ENCODE measurements around the gene FIBCD1.

Gene FIBCD1

GRCh38 chr9:130896233-130897014 is 42.6 kb downstream of the FIBCD1 start, which contains the start of gene QRFP:
QRFP (minus strand) TSS chr9:130896812; CDS start chr9:130893838, 2,974 bp downstream.
- no peak within 1 kb of the TSS for H3K27ac ChIP-seq (ENCODE audit: low read depth, low read length)
- H3K9me3 ChIP-seq (ENCODE audit: control insufficient read depth, insufficient read depth, low read depth, low read length), result no peaks in the 10 kb centered on the region
- no peaks in the 10 kb centered on the region; the same call in 1 of the 2 replicates for H3K4me1 ChIP-seq (ENCODE audit: control insufficient read depth, insufficient read depth, low read length)
- H3K27me3 ChIP-seq (ENCODE audit: control insufficient read depth, insufficient read depth, low read length), result no peaks in the 10 kb centered on the region
- no peak within 1 kb of the TSS for H3K9ac ChIP-seq (ENCODE audit: low read length)
- H3K4me3 ChIP-seq (ENCODE audit: low read depth, low read length), result no peak within 1 kb of the TSS
- H3K36me3 ChIP-seq (ENCODE audit: control insufficient read depth, insufficient read depth, low read length), result peaks cover 19% of the 10 kb centered on the region

GRCh38 chr9:130895481-130896232 is 43.4 kb downstream of the FIBCD1 start:
- no peaks in the 10 kb centered on the region for H3K27me3 ChIP-seq (ENCODE audit: control insufficient read depth, insufficient read depth, low read length)
- H3K36me3 ChIP-seq (ENCODE audit: control insufficient read depth, insufficient read depth, low read length), result peaks cover 20% of the 10 kb centered on the region
- H3K27ac ChIP-seq (ENCODE audit: low read depth, low read length), result no peak overlapping the region
- H3K4me1 ChIP-seq (ENCODE audit: control insufficient read depth, insufficient read depth, low read length), result no peaks in the 10 kb centered on the region; the same call in 1 of the 2 replicates
- H3K4me3 ChIP-seq (ENCODE audit: low read depth, low read length), result no peak overlapping the region
- no peaks in the 10 kb centered on the region for H3K9me3 ChIP-seq (ENCODE audit: control insufficient read depth, insufficient read depth, low read depth, low read length)
- H3K9ac ChIP-seq (ENCODE audit: low read length), result no peak overlapping the region

- Histone ChIP-seq H3K36me3 (ENCODE audit: control insufficient read depth, insufficient read depth, low read length) (peaks cover 24% of the 10 kb centered on the region), H3K4me3 (ENCODE audit: low read depth, low read length) (no peak overlapping the region), H3K4me1 (ENCODE audit: control insufficient read depth, insufficient read depth, low read length) (no peaks in the 10 kb centered on the region; the same call in 1 of the 2 replicates), H3K9me3 (ENCODE audit: control insufficient read depth, insufficient read depth, low read depth, low read length) (no peaks in the 10 kb centered on the region), H3K9ac (ENCODE audit: low read length) (no peak overlapping the region), H3K27me3 (ENCODE audit: control insufficient read depth, insufficient read depth, low read length) (no peaks in the 10 kb centered on the region), H3K27ac (ENCODE audit: low read depth, low read length) (no peak overlapping the region)
These were observed 44.0 kb downstream of the FIBCD1 start for GRCh38 chr9:130895038-130895437.

- Histone ChIP-seq H3K4me1 (ENCODE audit: control insufficient read depth, insufficient read depth, low read length) (no peaks in the 10 kb centered on the region; the same call in 1 of the 2 replicates), H3K9ac (ENCODE audit: low read length) (no peak overlapping the region), H3K9me3 (ENCODE audit: control insufficient read depth, insufficient read depth, low read depth, low read length) (no peaks in the 10 kb centered on the region), H3K27me3 (ENCODE audit: control insufficient read depth, insufficient read depth, low read length) (no peaks in the 10 kb centered on the region), H3K36me3 (ENCODE audit: control insufficient read depth, insufficient read depth, low read length) (peaks cover 27% of the 10 kb centered on the region), H3K27ac (ENCODE audit: low read depth, low read length) (no peak overlapping the region), H3K4me3 (ENCODE audit: low read depth, low read length) (no peak overlapping the region)
These were observed 44.5 kb downstream of the FIBCD1 start for GRCh38 chr9:130894546-130894945.

GRCh38 chr9:130893341-130894101 is 45.5 kb downstream of the FIBCD1 start:
- Histone ChIP-seq H3K36me3 (ENCODE audit: control insufficient read depth, insufficient read depth, low read length) (peaks cover 33% of the 10 kb centered on the region), H3K27me3 (ENCODE audit: control insufficient read depth, insufficient read depth, low read length) (no peaks in the 10 kb centered on the region), H3K9ac (ENCODE audit: low read length) (no peak overlapping the region), H3K9me3 (ENCODE audit: control insufficient read depth, insufficient read depth, low read depth, low read length) (no peaks in the 10 kb centered on the region), H3K27ac (ENCODE audit: low read depth, low read length) (no peak overlapping the region), H3K4me3 (ENCODE audit: low read depth, low read length) (no peak overlapping the region), H3K4me1 (ENCODE audit: control insufficient read depth, insufficient read depth, low read length) (no peaks in the 10 kb centered on the region; the same call in 1 of the 2 replicates)

- H3K4me3 ChIP-seq (ENCODE audit: low read depth, low read length), result no peak overlapping the region
- H3K27me3 ChIP-seq (ENCODE audit: control insufficient read depth, insufficient read depth, low read length), result no peaks in the 10 kb centered on the region
- no peak overlapping the region for H3K27ac ChIP-seq (ENCODE audit: low read depth, low read length)
- no peak overlapping the region for H3K9ac ChIP-seq (ENCODE audit: low read length)
- no peaks in the 10 kb centered on the region for H3K9me3 ChIP-seq (ENCODE audit: control insufficient read depth, insufficient read depth, low read depth, low read length)
- H3K36me3 ChIP-seq (ENCODE audit: control insufficient read depth, insufficient read depth, low read length), result peaks cover 42% of the 10 kb centered on the region
- no peaks in the 10 kb centered on the region; the same call in 1 of the 2 replicates for H3K4me1 ChIP-seq (ENCODE audit: control insufficient read depth, insufficient read depth, low read length)
These were observed 46.4 kb downstream of the FIBCD1 start for GRCh38 chr9:130892477-130893304.

GRCh38 chr9:130891688-130892476 is 47.2 kb downstream of the FIBCD1 start:
- no peak overlapping the region for H3K4me3 ChIP-seq (ENCODE audit: low read depth, low read length)
- no peaks in the 10 kb centered on the region; the same call in 1 of the 2 replicates for H3K4me1 ChIP-seq (ENCODE audit: control insufficient read depth, insufficient read depth, low read length)
- H3K9ac ChIP-seq (ENCODE audit: low read length), result no peak overlapping the region
- peaks cover 50% of the 10 kb centered on the region for H3K36me3 ChIP-seq (ENCODE audit: control insufficient read depth, insufficient read depth, low read length)
- H3K9me3 ChIP-seq (ENCODE audit: control insufficient read depth, insufficient read depth, low read depth, low read length), result no peaks in the 10 kb centered on the region
- no peak overlapping the region for H3K27ac ChIP-seq (ENCODE audit: low read depth, low read length)
- no peaks in the 10 kb centered on the region for H3K27me3 ChIP-seq (ENCODE audit: control insufficient read depth, insufficient read depth, low read length)

- Histone ChIP-seq H3K27ac (ENCODE audit: low read depth, low read length) (no peak overlapping the region), H3K36me3 (ENCODE audit: control insufficient read depth, insufficient read depth, low read length) (peaks cover 58% of the 10 kb centered on the region), H3K9ac (ENCODE audit: low read length) (no peak overlapping the region), H3K9me3 (ENCODE audit: control insufficient read depth, insufficient read depth, low read depth, low read length) (no peaks in the 10 kb centered on the region), H3K4me3 (ENCODE audit: low read depth, low read length) (no peak overlapping the region), H3K4me1 (ENCODE audit: control insufficient read depth, insufficient read depth, low read length) (no peaks in the 10 kb centered on the region; the same call in 1 of the 2 replicates), H3K27me3 (ENCODE audit: control insufficient read depth, insufficient read depth, low read length) (no peaks in the 10 kb centered on the region)
These were observed 48.0 kb downstream of the FIBCD1 start for GRCh38 chr9:130890870-130891687.

- Histone ChIP-seq H3K36me3 (ENCODE audit: control insufficient read depth, insufficient read depth, low read length) (peaks cover 67% of the 10 kb centered on the region), H3K4me1 (ENCODE audit: control insufficient read depth, insufficient read depth, low read length) (no peaks in the 10 kb centered on the region), H3K27me3 (ENCODE audit: control insufficient read depth, insufficient read depth, low read length) (no peaks in the 10 kb centered on the region), H3K9ac (ENCODE audit: low read length) (no peak overlapping the region), H3K9me3 (ENCODE audit: control insufficient read depth, insufficient read depth, low read depth, low read length) (no peaks in the 10 kb centered on the region), H3K4me3 (ENCODE audit: low read depth, low read length) (no peak overlapping the region), H3K27ac (ENCODE audit: low read depth, low read length) (no peak overlapping the region)
These were observed 48.9 kb downstream of the FIBCD1 start for GRCh38 chr9:130890124-130890523.

Data from HUES6 (cell line).